ENCODE results near the gene MBNL1. TPM values are rescaled to one million over a fixed set of nuclear protein-coding genes. Genes with fewer than 3 reads are reported as not detected.

MBNL1 gene
- total and polyA plus RNA-seq, 4 donors = 17.1 to 110 (median 62.3) TPM

DNA sequence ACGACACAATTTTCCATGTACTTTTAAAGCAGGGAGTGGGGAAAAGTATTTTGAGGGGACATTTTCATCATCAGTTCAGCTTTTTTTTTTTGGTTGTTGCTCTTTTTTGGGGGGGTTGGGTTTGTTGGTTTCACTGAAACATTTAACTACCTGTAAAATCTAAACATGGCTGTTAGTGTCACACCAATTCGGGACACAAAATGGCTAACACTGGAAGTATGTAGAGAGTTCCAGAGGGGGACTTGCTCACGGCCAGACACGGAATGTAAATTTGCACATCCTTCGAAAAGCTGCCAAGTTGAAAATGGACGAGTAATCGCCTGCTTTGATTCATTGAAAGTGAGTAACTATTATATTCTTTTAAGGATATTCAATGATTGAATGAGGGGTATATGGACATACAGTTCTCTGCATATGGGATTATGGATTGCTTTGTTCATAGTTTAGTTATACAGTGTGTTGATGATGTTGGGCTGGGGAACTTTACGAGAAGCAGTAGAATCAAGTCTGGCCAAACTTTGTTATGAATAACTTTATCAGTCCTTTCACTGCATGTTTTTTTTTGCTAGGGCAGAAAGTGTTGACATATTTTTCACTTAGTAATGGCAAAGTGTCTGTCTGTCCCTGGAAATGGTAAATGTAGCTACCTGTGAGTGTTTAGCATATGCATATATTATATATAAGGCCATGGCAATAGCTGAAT, 31.5 kb downstream of the MBNL1 start:
- Histone ChIP-seq H3K27me3 (ENCODE audit: control insufficient read depth in 4 of 4, insufficient read depth in 4 of 4, low read length in 3 of 4) (no peaks in the 10 kb centered on the region), H3K4me1 (ENCODE audit: control insufficient read depth in 4 of 4, insufficient read depth in 4 of 4, low read length in 3 of 4) (peaks cover 6 to 30% (median 15%) of the 10 kb centered on the region in 4 donors), H3K27ac (ENCODE audit: low read depth in 1 of 2, low read length in 2 of 2) (peak overlapping the region; percentile 89 to 90), H3K9me3 (ENCODE audit: control insufficient read depth in 4 of 4, low read length in 3 of 4) (no peaks in the 10 kb centered on the region), H3K36me3 (ENCODE audit: control insufficient read depth in 4 of 4, insufficient read depth in 3 of 4, low read depth in 1 of 4, low read length in 3 of 4) (no peaks in the 10 kb centered on the region), H3K4me3 (ENCODE audit: low read depth in 1 of 3, low read length in 3 of 3) (peak overlapping the region; percentile 44 to 58 (median 55)), H3K9ac (ENCODE audit: low read depth in 1 of 2, low read length in 2 of 2) (peak overlapping the region; percentile 94 to 96)
- TF ChIP-seq RXRA (IDR thresholded peaks at IDR 0.05) (no peak), YY1 (IDR thresholded peaks at IDR 0.05) (peak; percentile 82)
- TF ChIP-seq, protein P1, sequence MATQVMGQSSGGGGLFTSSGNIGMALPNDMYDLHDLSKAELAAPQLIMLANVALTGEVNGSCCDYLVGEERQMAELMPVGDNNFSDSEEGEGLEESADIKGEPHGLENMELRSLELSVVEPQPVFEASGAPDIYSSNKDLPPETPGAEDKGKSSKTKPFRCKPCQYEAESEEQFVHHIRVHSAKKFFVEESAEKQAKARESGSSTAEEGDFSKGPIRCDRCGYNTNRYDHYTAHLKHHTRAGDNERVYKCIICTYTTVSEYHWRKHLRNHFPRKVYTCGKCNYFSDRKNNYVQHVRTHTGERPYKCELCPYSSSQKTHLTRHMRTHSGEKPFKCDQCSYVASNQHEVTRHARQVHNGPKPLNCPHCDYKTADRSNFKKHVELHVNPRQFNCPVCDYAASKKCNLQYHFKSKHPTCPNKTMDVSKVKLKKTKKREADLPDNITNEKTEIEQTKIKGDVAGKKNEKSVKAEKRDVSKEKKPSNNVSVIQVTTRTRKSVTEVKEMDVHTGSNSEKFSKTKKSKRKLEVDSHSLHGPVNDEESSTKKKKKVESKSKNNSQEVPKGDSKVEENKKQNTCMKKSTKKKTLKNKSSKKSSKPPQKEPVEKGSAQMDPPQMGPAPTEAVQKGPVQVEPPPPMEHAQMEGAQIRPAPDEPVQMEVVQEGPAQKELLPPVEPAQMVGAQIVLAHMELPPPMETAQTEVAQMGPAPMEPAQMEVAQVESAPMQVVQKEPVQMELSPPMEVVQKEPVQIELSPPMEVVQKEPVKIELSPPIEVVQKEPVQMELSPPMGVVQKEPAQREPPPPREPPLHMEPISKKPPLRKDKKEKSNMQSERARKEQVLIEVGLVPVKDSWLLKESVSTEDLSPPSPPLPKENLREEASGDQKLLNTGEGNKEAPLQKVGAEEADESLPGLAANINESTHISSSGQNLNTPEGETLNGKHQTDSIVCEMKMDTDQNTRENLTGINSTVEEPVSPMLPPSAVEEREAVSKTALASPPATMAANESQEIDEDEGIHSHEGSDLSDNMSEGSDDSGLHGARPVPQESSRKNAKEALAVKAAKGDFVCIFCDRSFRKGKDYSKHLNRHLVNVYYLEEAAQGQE (IDR thresholded peaks at IDR 0.05) = peak; percentile 11
- TF ChIP-seq, protein P2, sequence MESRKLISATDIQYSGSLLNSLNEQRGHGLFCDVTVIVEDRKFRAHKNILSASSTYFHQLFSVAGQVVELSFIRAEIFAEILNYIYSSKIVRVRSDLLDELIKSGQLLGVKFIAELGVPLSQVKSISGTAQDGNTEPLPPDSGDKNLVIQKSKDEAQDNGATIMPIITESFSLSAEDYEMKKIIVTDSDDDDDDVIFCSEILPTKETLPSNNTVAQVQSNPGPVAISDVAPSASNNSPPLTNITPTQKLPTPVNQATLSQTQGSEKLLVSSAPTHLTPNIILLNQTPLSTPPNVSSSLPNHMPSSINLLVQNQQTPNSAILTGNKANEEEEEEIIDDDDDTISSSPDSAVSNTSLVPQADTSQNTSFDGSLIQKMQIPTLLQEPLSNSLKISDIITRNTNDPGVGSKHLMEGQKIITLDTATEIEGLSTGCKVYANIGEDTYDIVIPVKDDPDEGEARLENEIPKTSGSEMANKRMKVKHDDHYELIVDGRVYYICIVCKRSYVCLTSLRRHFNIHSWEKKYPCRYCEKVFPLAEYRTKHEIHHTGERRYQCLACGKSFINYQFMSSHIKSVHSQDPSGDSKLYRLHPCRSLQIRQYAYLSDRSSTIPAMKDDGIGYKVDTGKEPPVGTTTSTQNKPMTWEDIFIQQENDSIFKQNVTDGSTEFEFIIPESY (IDR thresholded peaks at IDR 0.05) = no peak
- 26% methylated on average over 8 of the region's 8 CpGs for WGBS
- no peak for DNase-seq (ENCODE audit: low spot score)

DNA sequence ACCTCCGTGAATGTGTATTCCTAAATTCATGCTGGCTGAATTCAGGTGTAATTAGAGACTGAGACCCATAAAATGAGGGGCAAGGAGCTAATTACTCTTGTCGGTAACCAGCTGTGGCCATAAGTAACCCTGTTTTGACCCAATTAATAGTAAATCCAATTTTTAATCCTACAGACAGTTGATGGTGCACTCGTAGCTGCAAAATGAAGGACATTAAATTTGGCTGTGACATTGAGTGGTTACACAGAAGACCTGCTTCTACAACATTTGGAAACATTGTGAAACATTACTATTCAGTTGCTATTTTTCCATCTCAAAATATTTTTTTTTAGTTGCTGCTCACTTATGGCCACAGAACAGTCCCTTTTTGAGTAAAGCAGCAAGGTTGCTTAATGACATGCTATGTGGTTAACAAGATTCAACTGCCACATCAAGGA, 33.0 kb downstream of the MBNL1 start:
- no peaks in the 10 kb centered on the region for H3K36me3 ChIP-seq (ENCODE audit: control insufficient read depth in 4 of 4, insufficient read depth in 3 of 4, low read depth in 1 of 4, low read length in 3 of 4)
- no peak for DNase-seq (ENCODE audit: low spot score)
- H3K9me3 ChIP-seq (ENCODE audit: control insufficient read depth in 4 of 4, low read length in 3 of 4) = no peaks in the 10 kb centered on the region
- TF ChIP-seq TAF1 (conservative IDR thresholded peaks at IDR 0.05) (peak; percentile 80), YY1 (IDR thresholded peaks at IDR 0.05) (peak; percentile 65), MAX (IDR thresholded peaks at IDR 0.05) (no peak), HNF4G (IDR thresholded peaks at IDR 0.05) (no peak)
- H3K4me3 ChIP-seq (ENCODE audit: low read depth in 1 of 3, low read length in 3 of 3) = peak overlapping the region; percentile 48 to 63 (median 55)
- WGBS = 20% methylated on average over 3 of the region's 3 CpGs
- peaks cover 6 to 32% (median 17%) of the 10 kb centered on the region in 4 donors for H3K4me1 ChIP-seq (ENCODE audit: control insufficient read depth in 4 of 4, insufficient read depth in 4 of 4, low read length in 3 of 4)
- H3K9ac ChIP-seq (ENCODE audit: low read depth in 1 of 2, low read length in 2 of 2) = peak overlapping the region; percentile 94 to 96
- no peaks in the 10 kb centered on the region for H3K27me3 ChIP-seq (ENCODE audit: control insufficient read depth in 4 of 4, insufficient read depth in 4 of 4, low read length in 3 of 4)
- H3K27ac ChIP-seq (ENCODE audit: low read depth in 1 of 2, low read length in 2 of 2) = peak overlapping the region; percentile 89 to 90

DNA sequence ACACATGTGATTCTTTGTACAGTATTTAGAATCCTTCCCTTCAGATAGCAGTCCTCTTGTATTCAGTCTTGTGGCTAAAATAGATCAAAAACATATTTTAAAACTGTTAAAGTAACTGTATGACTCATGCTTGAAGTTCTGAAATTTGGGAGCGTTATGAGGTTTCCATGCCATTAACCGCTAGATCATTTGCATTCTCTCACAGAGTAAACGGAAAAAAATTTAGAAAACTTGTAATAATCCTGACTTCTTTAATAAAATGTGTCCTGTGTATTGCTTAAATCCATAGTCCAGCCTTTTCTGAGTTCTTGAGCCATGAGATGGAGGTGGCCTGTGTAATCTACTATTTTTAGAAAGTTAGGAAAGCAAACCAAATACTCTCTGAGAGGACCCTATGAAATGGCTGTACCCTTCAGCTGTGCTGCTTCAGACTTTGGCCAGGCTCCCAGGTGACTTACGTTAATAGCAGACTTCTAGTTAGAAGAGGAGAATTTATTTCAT, 33.8 kb downstream of the MBNL1 start:
- peak overlapping the region; percentile 94 to 96 for H3K9ac ChIP-seq (ENCODE audit: low read depth in 1 of 2, low read length in 2 of 2)
- TF ChIP-seq MAX (IDR thresholded peaks at IDR 0.05) = peak; percentile 10
- peak; percentile 82 for TF ChIP-seq TAF1 (conservative IDR thresholded peaks at IDR 0.05)
- TF ChIP-seq, protein P1 (IDR thresholded peaks at IDR 0.05) = peak; percentile 82
- TF ChIP-seq CTCF (IDR thresholded peaks at IDR 0.05; ENCODE audit: low read depth, low read length, missing input control) = no peak
- peak; percentile 50 to 69 for TF ChIP-seq RXRA (IDR thresholded peaks at IDR 0.05)
- TF ChIP-seq, protein P3, sequence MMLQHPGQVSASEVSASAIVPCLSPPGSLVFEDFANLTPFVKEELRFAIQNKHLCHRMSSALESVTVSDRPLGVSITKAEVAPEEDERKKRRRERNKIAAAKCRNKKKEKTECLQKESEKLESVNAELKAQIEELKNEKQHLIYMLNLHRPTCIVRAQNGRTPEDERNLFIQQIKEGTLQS (IDR thresholded peaks at IDR 0.05) = peak; percentile 69
- peak; percentile 65 for TF ChIP-seq HNF4G (IDR thresholded peaks at IDR 0.05)
- no peak for TF ChIP-seq FOXA1 (IDR thresholded peaks at IDR 0.05)
- peak; percentile 95 for TF ChIP-seq YY1 (IDR thresholded peaks at IDR 0.05)
- TF ChIP-seq EGR1 (IDR thresholded peaks at IDR 0.05; ENCODE audit: low read depth in 2 of 2) = no peak
- TF ChIP-seq SP1 (IDR thresholded peaks at IDR 0.05) = peak; percentile 68

More for the DNA sequence above, 33.8 kb downstream of the MBNL1 start:
- DNase-seq (ENCODE audit: low spot score) = no peak
- 24% methylated on average over 4 of the region's 4 CpGs for WGBS
- Histone ChIP-seq H3K36me3 (ENCODE audit: control insufficient read depth in 4 of 4, insufficient read depth in 3 of 4, low read depth in 1 of 4, low read length in 3 of 4) (peaks cover 0 to 4% (median 0%) of the 10 kb centered on the region in 4 donors), H3K9me3 (ENCODE audit: control insufficient read depth in 4 of 4, low read length in 3 of 4) (no peaks in the 10 kb centered on the region), H3K27ac (ENCODE audit: low read depth in 1 of 2, low read length in 2 of 2) (peak overlapping the region; percentile 89 to 90), H3K4me1 (ENCODE audit: control insufficient read depth in 4 of 4, insufficient read depth in 4 of 4, low read length in 3 of 4) (peaks cover 7 to 40% (median 20%) of the 10 kb centered on the region in 4 donors), H3K27me3 (ENCODE audit: control insufficient read depth in 4 of 4, insufficient read depth in 4 of 4, low read length in 3 of 4) (no peaks in the 10 kb centered on the region), H3K4me3 (ENCODE audit: low read depth in 1 of 3, low read length in 3 of 3) (peak overlapping the region in 2 of 3 donors; percentile 27 to 29)

Measured in liver (tissue), 9 donors.